ENCODE results near the gene NHLH1. TPM values are rescaled to one million over a fixed set of nuclear protein-coding genes. Genes with fewer than 3 reads are reported as not detected.

NHLH1 gene
- under 0.01 TPM in 1 of 2 replicates, not detected in the other for total RNA-seq

GRCh38 chr1:160366731-160367515 lies at the start of gene NHLH1:
NHLH1 (plus strand) TSS chr1:160367071; CDS start chr1:160370732, 3,661 bp downstream.

GRCh38 chr1:160342953-160343869 lies 23.7 kb upstream of the NHLH1 start, which contains the start of the genes COPA and NCSTN:
COPA (minus strand) TSS chr1:160343250; CDS start chr1:160343170, 80 bp downstream.
NCSTN (plus strand) TSS chr1:160343383; CDS start chr1:160343397, 14 bp downstream.

GRCh38 chr1:160400223-160400645 lies 33.4 kb downstream of the NHLH1 start, which contains the start of gene VANGL2:
VANGL2 (plus strand) TSS chr1:160400564; CDS start chr1:160415838, 15,274 bp downstream.

Other genes starting within 250 kb of the NHLH1 start
- gene ATP1A4, start 215.5 kb upstream of the NHLH1 start, total RNA-seq, result not detected in 2 replicates
- 0.15 TPM in 1 of 2 replicates, not detected in the other for gene CASQ1, start 176.5 kb upstream of the NHLH1 start, total RNA-seq
- gene PEA15, start 161.7 kb upstream of the NHLH1 start, total RNA-seq, result 71.3 and 77.7 TPM in 2 replicates
- gene DCAF8, start 104.5 kb upstream of the NHLH1 start, total RNA-seq, result 35.1 and 41.5 TPM in 2 replicates
- 42.1 and 52.5 TPM in 2 replicates for gene PEX19, start 81.9 kb upstream of the NHLH1 start, total RNA-seq
- 191 and 193 TPM in 2 replicates for gene COPA, start 23.8 kb upstream of the NHLH1 start, total RNA-seq
- gene NCSTN, start 23.7 kb upstream of the NHLH1 start, total RNA-seq, result 56.0 and 68.1 TPM in 2 replicates
- 0.89 and 1.0 TPM in 2 replicates for gene VANGL2, start 33.5 kb downstream of the NHLH1 start, total RNA-seq
- not detected in 2 replicates for gene SLAMF6, start 156.2 kb downstream of the NHLH1 start, total RNA-seq
- gene CD84, start 212.4 kb downstream of the NHLH1 start, total RNA-seq, result not detected in 2 replicates

All from bronchus fibroblast of lung (primary cell).